Heart right ventricle (tissue), 16 donors: ENCODE data around the gene ZNF669. TPM values are rescaled to one million over a fixed set of nuclear protein-coding genes. Genes with fewer than 3 reads are reported as not detected.
"Not testable (repeated sequence)": the region's sequence is repeated elsewhere in the genome, so short reads cannot be mapped to it uniquely, and the experiment has no call there.

ENCODE experiments used
- ATAC-seq, 8 donors: fragments of 200-7000 bp; cut with Tn5 transposase; one replicate each; pipeline ENCODE4 v1.9.1; 2020; ENCODE audit warnings: mild to moderate bottlenecking in 8 of 8, moderate library complexity in 8 of 8, moderate number of reproducible peaks in 1 of 8
- DNase-seq, 2 donors: peaks; one replicate each; pipeline ENCODE4 v3.0.0-alpha.2; 2020
- H3K27ac ChIP-seq, 10 donors: fragments of 200-600 bp; sonication (generic) in 2 of 10; one replicate each; pipeline versions ENCODE4 v1.5.0 to v1.8.0; 2020 to 2022; ENCODE audit warnings: mild to moderate bottlenecking in 3 of 10
- H3K27me3 ChIP-seq, 7 donors: fragments of 200-600 bp; one replicate each; pipeline ENCODE4 v1.8.0; 2021 to 2022; ENCODE audit warnings: mild to moderate bottlenecking in 2 of 7
- H3K36me3 ChIP-seq, 9 donors: fragments of 200-600 bp; sonication (generic) in 1 of 9; one replicate each; pipeline versions ENCODE4 v1.5.0 to v1.8.0; 2020 to 2022; ENCODE audit warnings: mild to moderate bottlenecking in 2 of 9
- H3K4me1 ChIP-seq, 9 donors: fragments of 200-600 bp; sonication (generic) in 1 of 9; one replicate each; pipeline versions ENCODE4 v1.5.0 to v1.8.0; 2020 to 2022; ENCODE audit warnings: mild to moderate bottlenecking in 4 of 9
- H3K4me3 ChIP-seq, 10 donors: fragments of 200-600 bp; sonication (generic) in 2 of 10; one replicate each; pipeline versions ENCODE4 v1.5.0 to v1.8.0; 2020 to 2022; ENCODE audit warnings: mild to moderate bottlenecking in 7 of 10, moderate library complexity in 2 of 10
- H3K9me3 ChIP-seq, 11 donors: fragments of 200-600 bp in 10 of 11; sonication (generic) in 2 of 11; one replicate each; pipeline versions ENCODE4 v1.5.0 to v1.8.0; 2013 to 2022; ENCODE audit warnings: mild to moderate bottlenecking in 2 of 11, control low read depth in 1 of 11, moderate library complexity in 1 of 11
- WGBS, 2 donors: extraction: QIAGEN DNeasy Blood & Tissue Kit; methylation state at CpG; one replicate each; pipeline ENCODE4 v1.1.7; 2013; ENCODE audit warnings: inconsistent platforms in 1 of 2; 5-methylcytosine and 5-hydroxymethylcytosine counted together
- intact Hi-C, 10 donors: fragments of 100-400 bp; cut with DNase I; formaldehyde crosslinking; loops; one replicate each; pipeline versions ENCODE4 v1.11.1 to v1.14.2; 2022
- polyA plus RNA-seq, 2 donors: library from polyadenylated mRNA; stranded (reverse); fragments of 200-250 nt; gene quantifications; one replicate each; pipeline ENCODE4 v1.2.3, GENCODE V29; 2013
- total RNA-seq, 10 donors: library from RNA; stranded (reverse); fragmentation: NEBNext Ultra II Directional in 3 of 10; extraction: Animal tissue kit (Norgen Biotek cat#: 25700) in 3 of 10; gene quantifications; one replicate each; pipeline versions ENCODE4 v1.2.1 to v1.2.4, GENCODE V29; 2021 to 2023
- TF ChIP-seq, protein P1 (sequence below), 9 donors: fragments of 200-600 bp; sonication (generic) in 2 of 9; IDR thresholded peaks; one replicate each; pipeline versions ENCODE4 v1.5.0 to v1.8.0; 2021 to 2022; ENCODE audit warnings: antibody characterized with exemption in 9 of 9, mild to moderate bottlenecking in 5 of 9, moderate library complexity in 1 of 9
- donor health status: Arrhythmogenic right ventricular cardiomyopathy.
- donor health status: ischemic (EF 13 %, LVEDD 7.1; RV severe dilation, severe dysfunction).
- donor health status: healthy with polysubstance abuse.
- donor health status: DM: no; HTN: yes; CAD: no.
- donor health status: DM: no; HTN: no; CAD: no.
- donor health status: ischemic (EF 25% LVEDD 6.9; RV normal size, moderate dysfunction).
- donor health status: ischemic (EF 25% LVEDD 5.7; RV mildly dilated, moderate dysfunction).
- donor health status: healthy.
- donor health status: DM: yes; HTN: yes; CAD: no.
- donor health status: Ischemic cardiomyopathy.
- donor health status: ischemic (EF 35%, LVEDD 5.7; RV mildly dilated, moderate dysfunction).
- donor health status: nonischemic (EF 11% LVEDD 7.7; RV severe dilation, severe dysfunction).
- donor health status: DM: yes; HTN: yes; CAD: no.
- donor health status: PGD.
- donor health status: ischemic (EF 29% LVEDD 5.4; RV normal size, mild dysfunction).
- donor health status: nonischemic (EF 23%, LVEDD 6.1; RV moderate dilation, normal function).

Gene ZNF669
- total and polyA plus RNA-seq, 12 donors, result 2.1 to 4.7 (median 3.5) TPM

- H3K9me3 ChIP-seq, result peaks cover 0 to 100% (median 12%) of the 10 kb centered on the region in 11 donors
- no peak overlapping the region for H3K27ac ChIP-seq
- H3K4me1 ChIP-seq, result no peaks in the 10 kb centered on the region
- TF ChIP-seq, protein P1, sequence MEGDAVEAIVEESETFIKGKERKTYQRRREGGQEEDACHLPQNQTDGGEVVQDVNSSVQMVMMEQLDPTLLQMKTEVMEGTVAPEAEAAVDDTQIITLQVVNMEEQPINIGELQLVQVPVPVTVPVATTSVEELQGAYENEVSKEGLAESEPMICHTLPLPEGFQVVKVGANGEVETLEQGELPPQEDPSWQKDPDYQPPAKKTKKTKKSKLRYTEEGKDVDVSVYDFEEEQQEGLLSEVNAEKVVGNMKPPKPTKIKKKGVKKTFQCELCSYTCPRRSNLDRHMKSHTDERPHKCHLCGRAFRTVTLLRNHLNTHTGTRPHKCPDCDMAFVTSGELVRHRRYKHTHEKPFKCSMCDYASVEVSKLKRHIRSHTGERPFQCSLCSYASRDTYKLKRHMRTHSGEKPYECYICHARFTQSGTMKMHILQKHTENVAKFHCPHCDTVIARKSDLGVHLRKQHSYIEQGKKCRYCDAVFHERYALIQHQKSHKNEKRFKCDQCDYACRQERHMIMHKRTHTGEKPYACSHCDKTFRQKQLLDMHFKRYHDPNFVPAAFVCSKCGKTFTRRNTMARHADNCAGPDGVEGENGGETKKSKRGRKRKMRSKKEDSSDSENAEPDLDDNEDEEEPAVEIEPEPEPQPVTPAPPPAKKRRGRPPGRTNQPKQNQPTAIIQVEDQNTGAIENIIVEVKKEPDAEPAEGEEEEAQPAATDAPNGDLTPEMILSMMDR (IDR thresholded peaks at IDR 0.05), result no peak
- no peaks in the 10 kb centered on the region for H3K27me3 ChIP-seq
- no peak overlapping the region for H3K4me3 ChIP-seq
- no peak for DNase-seq
- 92 to 98% methylated on average over 6 of the region's 6 CpGs for WGBS, 2 donors
- peaks cover 0 to 70% (median 0%) of the 10 kb centered on the region in 9 donors for H3K36me3 ChIP-seq
- intact Hi-C loops, result no loop called here
- ATAC-seq, result no peak
Measured at GRCh38 chr1:247145279-247145678, 41.1 kb upstream of the ZNF669 start.

DNA sequence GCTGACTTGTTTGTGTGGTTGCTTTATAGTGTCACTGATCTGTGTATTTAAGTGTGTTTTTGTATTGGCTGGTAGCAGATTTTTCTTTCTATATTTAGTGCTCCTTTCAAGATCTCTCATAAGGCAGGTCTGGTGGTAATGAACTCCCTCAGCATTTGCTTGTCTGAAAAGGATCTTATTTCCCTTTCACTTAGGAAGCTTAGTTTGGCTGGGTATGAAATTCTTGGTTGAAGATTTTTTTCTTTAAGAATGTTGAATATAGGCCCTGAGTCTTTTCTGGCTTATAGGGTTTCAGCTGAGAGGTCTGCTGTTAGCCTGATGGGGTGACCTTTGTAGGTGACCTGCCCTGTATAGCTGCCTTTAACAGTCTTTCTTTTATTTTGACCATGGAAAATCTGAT lies 35.4 kb upstream of the ZNF669 start:
- H3K4me1 ChIP-seq, intact Hi-C loops, DNase-seq, H3K27me3 ChIP-seq, H3K4me3 ChIP-seq, H3K27ac ChIP-seq, ATAC-seq: not testable (repeated sequence)
- Histone ChIP-seq H3K36me3 (peaks cover 0 to 29% (median 0%) of the 10 kb centered on the region in 9 donors), H3K9me3 (peaks cover 0 to 100% (median 60%) of the 10 kb centered on the region in 11 donors)

- WGBS, 2 donors, result 96 to 97% methylated on average over 10 of the region's 10 CpGs
- Histone ChIP-seq H3K9me3 (peaks cover 0 to 65% (median 27%) of the 10 kb centered on the region in 11 donors), H3K27me3 (no peaks in the 10 kb centered on the region), H3K36me3 (peaks cover 0 to 14% (median 0%) of the 10 kb centered on the region in 9 donors), H3K27ac (no peak overlapping the region), H3K4me1 (peaks cover 0 to 6% (median 0%) of the 10 kb centered on the region in 9 donors), H3K4me3 (no peak overlapping the region)
- intact Hi-C loops, result loop anchor here in 1 of 10 donors (5.0 kb wide), 1 partner anchor 41 kb away; the partner anchor contains the start of gene ZNF124
- no peak for DNase-seq
- no peak for ATAC-seq
- TF ChIP-seq, protein P1 (IDR thresholded peaks at IDR 0.05), result no peak
Measured at GRCh38 chr1:247131236-247131635, 27.1 kb upstream of the ZNF669 start.

- WGBS, 2 donors, result 65 to 88% methylated on average over 12 to 13 of the region's 18 CpGs
- Histone ChIP-seq H3K36me3 (peaks cover 0 to 14% (median 0%) of the 10 kb centered on the region in 9 donors), H3K9me3 (peaks cover 0 to 30% (median 0%) of the 10 kb centered on the region in 11 donors), H3K27ac (peak overlapping the region in 2 of 10 donors; percentile 41 to 75), H3K4me3 (peak overlapping the region in 6 of 10 donors; percentile 21 to 39 (median 34))
- DNase-seq, H3K27me3 ChIP-seq, H3K4me1 ChIP-seq, ATAC-seq: not testable (repeated sequence)
- intact Hi-C loops, result loop anchor here in 5 of 10 donors (5.0 kb wide), 1 partner anchor 40 kb away; no protein-coding TSS in a partner anchor
Measured at GRCh38 chr1:247127519-247128282, 23.5 kb upstream of the ZNF669 start.

DNA sequence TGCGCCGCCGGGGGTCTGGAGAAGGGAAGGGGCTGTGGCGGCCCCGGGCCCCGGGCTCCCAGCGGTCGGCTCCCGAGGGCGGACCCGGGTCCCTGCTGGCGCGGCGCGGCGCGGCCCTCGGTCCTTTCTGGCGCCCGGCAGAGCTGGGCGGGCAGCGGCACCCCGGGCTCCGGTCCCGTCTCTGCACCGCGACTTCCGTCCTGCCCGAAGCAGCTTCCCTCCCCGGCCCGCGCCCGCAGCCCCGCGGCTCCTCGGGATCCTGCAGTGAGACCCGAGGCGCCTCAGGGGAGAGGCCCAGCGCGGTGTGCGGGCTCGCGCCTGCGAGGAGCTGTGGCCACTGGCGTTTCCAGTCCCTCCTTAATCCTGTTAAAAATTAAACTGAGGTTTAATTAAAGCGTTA lies 22.4 kb upstream of the ZNF669 start:
- peaks cover 0 to 25% (median 0%) of the 10 kb centered on the region in 11 donors for H3K9me3 ChIP-seq
- H3K4me3 ChIP-seq, H3K36me3 ChIP-seq, DNase-seq, H3K27me3 ChIP-seq, H3K4me1 ChIP-seq, H3K27ac ChIP-seq: not testable (repeated sequence)
- intact Hi-C loops, result loop anchor here in 5 of 10 donors (5.0 kb wide), 1 partner anchor 41 kb away; no protein-coding TSS in a partner anchor
- ATAC-seq, result peak; percentile 43 to 88 (median 77)
- WGBS, 2 donors, result no CpG with 5 or more reads among the region's 46 CpGs

DNA sequence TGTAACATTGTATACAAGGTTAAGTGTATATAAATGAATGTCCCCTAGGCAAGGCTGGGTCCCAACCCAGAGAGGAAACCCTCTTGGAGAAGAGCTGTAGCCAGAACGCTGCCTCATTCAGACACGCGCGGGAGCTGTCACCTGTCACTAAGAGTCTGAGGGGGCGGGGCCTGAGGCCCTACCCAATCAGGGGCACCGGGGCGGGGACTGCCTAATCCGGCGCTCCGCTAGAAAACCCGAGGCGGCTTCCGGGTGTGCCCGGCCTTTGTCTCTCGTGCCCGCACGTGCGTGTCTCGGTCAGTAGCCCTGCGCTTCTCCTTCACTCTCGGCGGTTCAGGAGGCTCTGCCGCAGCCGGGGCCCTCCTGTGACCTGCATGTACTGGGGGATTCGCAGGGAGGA lies 22.0 kb upstream of the ZNF669 start:
- peaks cover 0 to 20% (median 0%) of the 10 kb centered on the region in 11 donors for H3K9me3 ChIP-seq
- ATAC-seq, result peak; percentile 100
- not testable (repeated sequence) for H3K27me3 ChIP-seq, H3K4me1 ChIP-seq, H3K36me3 ChIP-seq, H3K4me3 ChIP-seq, H3K27ac ChIP-seq, DNase-seq
- intact Hi-C loops, result loop anchor here in 5 of 10 donors (5.0 kb wide), 1 partner anchor 41 kb away; no protein-coding TSS in a partner anchor
- no CpG with 5 or more reads among the region's 25 CpGs for WGBS, 2 donors
